ENCODE data around the gene SAMD4A. TPM values are rescaled to one million over a fixed set of nuclear protein-coding genes. Genes with fewer than 3 reads are reported as not detected.

Gene SAMD4A
- total RNA-seq, 1 donor from 2014 or later, result 30.0 TPM

DNA sequence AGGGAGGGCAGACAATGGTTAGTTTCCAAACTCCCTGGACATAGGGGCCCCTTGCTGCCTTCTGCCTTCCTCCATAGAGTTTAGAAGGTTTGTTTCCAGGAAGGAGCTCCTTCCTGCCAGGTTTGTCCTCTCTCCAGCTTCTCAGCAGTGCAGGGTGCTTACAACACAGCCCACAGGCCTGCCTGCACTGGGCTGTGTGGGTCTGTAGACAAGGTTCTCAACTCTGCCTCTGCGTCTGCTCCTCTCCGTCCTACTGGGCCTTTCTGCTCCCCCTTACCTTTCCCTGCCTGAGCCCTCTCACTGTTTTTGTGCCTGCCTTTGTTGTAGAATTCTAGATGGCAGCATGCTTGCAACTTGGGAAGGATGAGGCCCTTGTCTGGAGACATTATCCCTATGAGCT, 124.0 kb downstream of the SAMD4A start:
- H3K4me3 Mint-ChIP-seq, result no peak overlapping the region
- H3K27me3 Mint-ChIP-seq (ENCODE audit: low read depth), result no peaks in the 10 kb centered on the region
- H3K9me3 Mint-ChIP-seq, result no peaks in the 10 kb centered on the region
- no peak overlapping the region for H3K27ac Mint-ChIP-seq
- H3K4me1 Mint-ChIP-seq, result no peaks in the 10 kb centered on the region
- TF ChIP-seq, protein P1, sequence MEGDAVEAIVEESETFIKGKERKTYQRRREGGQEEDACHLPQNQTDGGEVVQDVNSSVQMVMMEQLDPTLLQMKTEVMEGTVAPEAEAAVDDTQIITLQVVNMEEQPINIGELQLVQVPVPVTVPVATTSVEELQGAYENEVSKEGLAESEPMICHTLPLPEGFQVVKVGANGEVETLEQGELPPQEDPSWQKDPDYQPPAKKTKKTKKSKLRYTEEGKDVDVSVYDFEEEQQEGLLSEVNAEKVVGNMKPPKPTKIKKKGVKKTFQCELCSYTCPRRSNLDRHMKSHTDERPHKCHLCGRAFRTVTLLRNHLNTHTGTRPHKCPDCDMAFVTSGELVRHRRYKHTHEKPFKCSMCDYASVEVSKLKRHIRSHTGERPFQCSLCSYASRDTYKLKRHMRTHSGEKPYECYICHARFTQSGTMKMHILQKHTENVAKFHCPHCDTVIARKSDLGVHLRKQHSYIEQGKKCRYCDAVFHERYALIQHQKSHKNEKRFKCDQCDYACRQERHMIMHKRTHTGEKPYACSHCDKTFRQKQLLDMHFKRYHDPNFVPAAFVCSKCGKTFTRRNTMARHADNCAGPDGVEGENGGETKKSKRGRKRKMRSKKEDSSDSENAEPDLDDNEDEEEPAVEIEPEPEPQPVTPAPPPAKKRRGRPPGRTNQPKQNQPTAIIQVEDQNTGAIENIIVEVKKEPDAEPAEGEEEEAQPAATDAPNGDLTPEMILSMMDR (IDR thresholded peaks at IDR 0.05; ENCODE audit: unreplicated experiment), result no peak
- no peak for DNase-seq (ENCODE audit: low spot score in 2 of 2, unreplicated experiment in 2 of 2)
- H3K36me3 Mint-ChIP-seq, result no peaks in the 10 kb centered on the region

DNA sequence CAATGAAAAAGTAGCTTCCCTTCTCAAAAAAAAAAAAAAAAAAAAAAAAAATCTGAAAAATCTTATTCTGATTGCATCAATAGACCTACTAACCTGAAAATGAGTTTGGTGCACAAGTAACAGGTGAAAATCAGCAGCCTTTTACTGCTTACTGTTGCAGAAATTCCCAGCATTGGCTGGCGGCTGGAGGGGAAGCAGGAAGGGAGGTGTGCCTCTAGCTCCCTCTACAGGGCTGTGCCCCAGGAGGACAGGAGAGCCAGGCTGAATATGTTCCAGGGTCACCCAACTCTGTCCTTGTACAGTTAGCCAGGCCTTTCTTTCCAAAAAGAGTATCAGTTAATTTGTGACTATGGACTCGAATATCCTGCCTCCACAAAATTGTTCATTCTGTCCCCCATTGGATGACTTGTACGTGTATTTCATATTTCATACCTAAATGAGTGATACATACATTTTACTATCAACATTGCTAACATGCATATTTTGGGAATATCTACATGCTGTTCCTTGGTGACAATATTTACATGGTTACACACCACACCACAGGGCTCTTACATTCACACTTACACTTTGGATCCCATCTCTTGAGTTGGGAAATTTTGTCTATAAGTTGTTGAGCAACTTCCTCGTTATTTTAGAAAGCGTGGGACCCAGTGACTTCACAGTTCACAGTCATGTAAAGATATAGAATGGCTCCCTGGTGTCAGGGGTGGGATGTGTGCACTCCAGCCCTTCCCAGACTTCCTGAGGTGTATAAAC, 124.8 kb downstream of the SAMD4A start:
- Mint-ChIP-seq H3K4me1 (no peaks in the 10 kb centered on the region), H3K36me3 (no peaks in the 10 kb centered on the region), H3K9me3 (no peaks in the 10 kb centered on the region), H3K27me3 (ENCODE audit: low read depth) (no peaks in the 10 kb centered on the region), H3K4me3 (no peak overlapping the region), H3K27ac (no peak overlapping the region)
- TF ChIP-seq, protein P1 (IDR thresholded peaks at IDR 0.05; ENCODE audit: unreplicated experiment), result peak; percentile 53
- DNase-seq (ENCODE audit: low spot score in 2 of 2, unreplicated experiment in 2 of 2), result peak; percentile 45 to 75

DNA sequence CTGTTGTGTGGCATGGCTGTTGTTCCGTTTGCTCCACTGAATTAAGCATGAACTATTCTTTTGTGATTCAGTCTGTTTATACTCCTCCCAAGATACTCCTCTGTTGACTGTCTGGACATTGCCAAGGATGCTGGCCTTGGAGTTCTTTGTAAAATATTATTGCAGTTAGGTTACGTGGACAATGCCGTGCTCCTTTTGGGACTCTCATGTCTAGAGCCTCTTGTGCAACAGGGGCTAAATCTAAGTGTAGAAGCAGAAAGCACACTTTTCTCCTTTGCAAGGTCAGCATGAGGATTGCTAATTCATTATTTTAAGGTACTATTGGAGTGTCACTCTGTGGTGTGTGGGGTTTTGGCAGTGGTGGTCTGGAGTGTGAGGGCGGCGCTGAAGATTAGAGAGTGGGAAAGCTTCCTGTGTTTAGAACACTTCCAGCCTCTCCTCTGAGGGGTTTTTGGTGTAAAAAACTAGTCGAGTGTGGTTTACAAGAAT, 125.4 kb downstream of the SAMD4A start:
- Mint-ChIP-seq H3K4me3 (no peak overlapping the region), H3K9me3 (no peaks in the 10 kb centered on the region), H3K27ac (no peak overlapping the region), H3K36me3 (no peaks in the 10 kb centered on the region), H3K4me1 (no peaks in the 10 kb centered on the region), H3K27me3 (ENCODE audit: low read depth) (no peaks in the 10 kb centered on the region)
- no peak for DNase-seq (ENCODE audit: low spot score in 2 of 2, unreplicated experiment in 2 of 2)
- TF ChIP-seq, protein P1 (IDR thresholded peaks at IDR 0.05; ENCODE audit: unreplicated experiment), result no peak

DNA sequence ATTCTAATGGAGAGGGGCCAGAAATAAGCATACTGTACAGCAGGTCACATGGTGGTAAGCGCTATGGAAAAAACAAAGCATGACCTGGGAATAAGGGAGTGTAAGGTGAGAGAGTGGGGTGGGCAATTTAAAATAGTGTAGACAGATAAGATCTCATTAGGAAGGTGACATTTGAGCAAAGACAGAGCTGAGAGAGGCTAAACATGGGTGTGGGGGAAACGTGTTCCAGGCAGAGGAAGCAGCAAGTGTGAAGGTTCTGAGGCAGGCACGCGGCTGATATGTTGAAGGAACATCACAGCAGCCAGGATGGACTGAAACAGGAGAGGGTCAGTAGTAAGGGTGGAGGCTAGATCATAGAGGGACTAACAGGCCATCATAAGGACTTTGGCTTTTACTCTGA, 126.8 kb downstream of the SAMD4A start:
- no peak overlapping the region for H3K27ac Mint-ChIP-seq
- TF ChIP-seq, protein P1 (IDR thresholded peaks at IDR 0.05; ENCODE audit: unreplicated experiment), result no peak

DNA sequence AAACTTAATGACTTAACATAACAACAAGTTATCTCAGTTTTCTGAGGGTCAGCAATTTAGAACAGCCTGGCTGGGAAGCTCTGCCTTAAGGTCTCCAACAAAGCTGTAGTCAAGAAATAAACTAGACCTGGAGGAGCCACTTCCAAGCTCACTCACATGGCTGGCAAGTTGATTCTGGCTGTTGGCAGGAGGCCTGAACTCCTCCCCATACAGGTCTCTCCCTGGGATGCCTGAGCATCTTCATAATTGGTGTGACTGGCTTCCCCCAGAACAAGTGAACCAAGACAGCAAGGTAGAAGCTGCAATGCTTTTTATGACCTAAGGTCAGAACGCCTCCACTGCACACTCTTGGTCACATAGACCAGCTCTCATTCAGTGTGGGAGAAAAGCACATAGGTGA, 128.3 kb downstream of the SAMD4A start:
- Mint-ChIP-seq H3K27me3 (ENCODE audit: low read depth) (no peaks in the 10 kb centered on the region), H3K36me3 (no peaks in the 10 kb centered on the region), H3K4me3 (no peak overlapping the region), H3K9me3 (no peaks in the 10 kb centered on the region), H3K27ac (no peak overlapping the region), H3K4me1 (peaks cover 18% of the 10 kb centered on the region)
- TF ChIP-seq, protein P1 (IDR thresholded peaks at IDR 0.05; ENCODE audit: unreplicated experiment), result no peak
- DNase-seq (ENCODE audit: low spot score in 2 of 2, unreplicated experiment in 2 of 2), result no peak

More for the DNA sequence above, 126.8 kb downstream of the SAMD4A start:
- peaks cover 5% of the 10 kb centered on the region for H3K4me1 Mint-ChIP-seq
- no peak overlapping the region for H3K4me3 Mint-ChIP-seq
- H3K36me3 Mint-ChIP-seq, result no peaks in the 10 kb centered on the region
- H3K9me3 Mint-ChIP-seq, result no peaks in the 10 kb centered on the region
- no peak for DNase-seq (ENCODE audit: low spot score in 2 of 2, unreplicated experiment in 2 of 2)
- H3K27me3 Mint-ChIP-seq (ENCODE audit: low read depth), result no peaks in the 10 kb centered on the region

All from mesothelial cell of epicardium (in vitro differentiated cells).